Measurements from ENCODE around the gene GRIA3.
A peak's percentile ranks its signal among the peaks of the same experiment; 100 is the strongest.
"Not testable (repeated sequence)": the region's sequence is repeated elsewhere in the genome, so short reads cannot be mapped to it uniquely, and the experiment has no call there.

Gene GRIA3

GRCh38 chrX:123358457-123358856 is 174.4 kb downstream of the GRIA3 start:
- DNase-seq, result no peak

- DNase-seq, result no peak
These were observed 177.3 kb downstream of the GRIA3 start for GRCh38 chrX:123361371-123361770.

- DNase-seq, result not testable (repeated sequence)
These were observed 202.1 kb downstream of the GRIA3 start for GRCh38 chrX:123386196-123386595.

GRCh38 chrX:123392921-123393320 is 208.8 kb downstream of the GRIA3 start:
- DNase-seq, result no peak

- DNase-seq, result no peak
These were observed 215.6 kb downstream of the GRIA3 start for GRCh38 chrX:123399709-123400108.

GRCh38 chrX:123405231-123405630 is 221.2 kb downstream of the GRIA3 start:
- DNase-seq, result no peak

GRCh38 chrX:123408821-123409737 is 225.0 kb downstream of the GRIA3 start:
- no peak for DNase-seq

GRCh38 chrX:123422875-123423274 is 238.8 kb downstream of the GRIA3 start:
- DNase-seq, result peak; percentile 3

GRCh38 chrX:123424546-123424945 is 240.5 kb downstream of the GRIA3 start:
- no peak for DNase-seq

GRCh38 chrX:123425471-123425870 is 241.4 kb downstream of the GRIA3 start:
- DNase-seq, result no peak

- no peak for DNase-seq
These were observed 241.8 kb downstream of the GRIA3 start for GRCh38 chrX:123425904-123426303.

GRCh38 chrX:123432361-123433150 is 248.5 kb downstream of the GRIA3 start:
- DNase-seq, result no peak

GRCh38 chrX:123436512-123437136 is 252.5 kb downstream of the GRIA3 start:
- DNase-seq, result no peak

- not testable (repeated sequence) for DNase-seq
These were observed 255.8 kb downstream of the GRIA3 start for GRCh38 chrX:123439926-123440325.

GRCh38 chrX:123442764-123443163 is 258.7 kb downstream of the GRIA3 start:
- no peak for DNase-seq

GRCh38 chrX:123447506-123447905 is 263.4 kb downstream of the GRIA3 start:
- DNase-seq, result no peak

GRCh38 chrX:123449335-123449734 is 265.3 kb downstream of the GRIA3 start:
- no peak for DNase-seq

- DNase-seq, result peak; percentile 9
These were observed 266.1 kb downstream of the GRIA3 start for GRCh38 chrX:123450222-123450621.

GRCh38 chrX:123454712-123455431 is 270.8 kb downstream of the GRIA3 start:
- no peak for DNase-seq

- DNase-seq, result no peak
These were observed 271.6 kb downstream of the GRIA3 start for GRCh38 chrX:123455693-123456092.

GRCh38 chrX:123464709-123465108 is 280.6 kb downstream of the GRIA3 start:
- DNase-seq, result peak; percentile 5

GRCh38 chrX:123468481-123468880 is 284.4 kb downstream of the GRIA3 start:
- no peak for DNase-seq

Measured in NCI-H1694 treated with DMSO at 0.1 percent for 48 hours (cell line).